DOHH2 (cell line): ENCODE data around the gene UBR1.

Experiments used
- CTCF ChIP-seq: fragments of 200-600 bp; sonication (generic); IDR thresholded peaks from one replicate; pipeline ENCODE4 v1.5.1; 2014; ENCODE audit warnings: antibody characterized with exemption, mild to moderate bottlenecking, low read depth, low read length; ENCODE audit not compliant: poor library complexity, severe bottlenecking
- EZH2phosphoT487 ChIP-seq: fragments of 200-600 bp; sonication (generic); IDR thresholded peaks from 2 replicates; pipeline ENCODE4 v1.6.1; 2017; ENCODE audit warnings: borderline replicate concordance, mild to moderate bottlenecking, antibody characterized with exemption, low read length, moderate library complexity, mixed read lengths

- no peak for TF ChIP-seq EZH2phosphoT487
- no peak for TF ChIP-seq CTCF
Observed at GRCh38 chr15:43067717-43068461, 37.9 kb downstream of the UBR1 start.
